ENCODE results near the gene LSM4. TPM values are rescaled to one million over a fixed set of nuclear protein-coding genes. Genes with fewer than 3 reads are reported as not detected.

The LSM4 gene
- total and polyA plus RNA-seq, 2 of the 4 experiments (the other 2 are of a cell fraction), result 44.8 to 118 TPM

- TF ChIP-seq ELK1 (IDR thresholded peaks at IDR 0.05; ENCODE audit: borderline replicate concordance, low read depth, low read length) (no peak), SMC3 (IDR thresholded peaks at IDR 0.05; ENCODE audit: low read depth, low read length) (peak; percentile 89), RCOR1 (IDR thresholded peaks at IDR 0.05; ENCODE audit: insufficient replicate concordance, low read length) (no peak)
These were observed 5.6 kb upstream of the LSM4 start (continued) for GRCh38 chr19:18328340-18329034.

GRCh38 chr19:18326772-18327171, 3.9 kb upstream of the LSM4 start:
- no peak overlapping the region for H4K91ac ChIP-seq (ENCODE audit: insufficient read depth, low read depth, low read length)
- no peak overlapping the region for H2AFZ ChIP-seq (replicated peaks; ENCODE audit: low read length, poor library complexity)
- no peak overlapping the region for H3K4ac ChIP-seq (ENCODE audit: low read depth, low read length)
- no peak overlapping the region for H3K23ac ChIP-seq (ENCODE audit: low read depth, low read length)
- no peak overlapping the region for H2BK120ac ChIP-seq (ENCODE audit: low read depth, low read length)
- intact Hi-C loops (cut with micrococcal nuclease) (no loop called here), dilution Hi-C loops (cut with HindIII; ENCODE audit: low sequenced_read_pairs, unreplicated experiment) (no loop called here), in situ Hi-C loops (cut with MboI; ENCODE audit: low sequenced_read_pairs) (loop anchor here (10.0 kb wide), 1 partner anchor 132 kb away; the partner anchor contains the start of gene MPV17L2)
- no peak overlapping the region for H3K4me3 ChIP-seq (ENCODE audit: insufficient read depth, low read depth, low read length)
- no peak overlapping the region for H3K27ac ChIP-seq (ENCODE audit: insufficient read depth, low read length)
- no peak overlapping the region for H2AK9ac ChIP-seq (replicated peaks; ENCODE audit: low read depth, low read length, poor library complexity)
- H3K14ac ChIP-seq (replicated peaks; ENCODE audit: low read depth, low read length), result no peak overlapping the region
- H3K18ac ChIP-seq (ENCODE audit: low read depth, low read length), result no peak overlapping the region
- ChIA-PET POLR2A (ENCODE audit: unreplicated experiment) (no interaction called here), CTCF (interaction anchor here (1.4 to 1.7 kb wide), 2 partner anchors 47 to 48 kb away, joined by 3 to 10 read pairs; no protein-coding TSS in a partner anchor)
- no peak overlapping the region for H2AK5ac ChIP-seq (ENCODE audit: low read depth, low read length)
- no peaks in the 10 kb centered on the region for H4K20me1 ChIP-seq (ENCODE audit: insufficient read depth, low read length)
- H3K9me3 ChIP-seq (ENCODE audit: control insufficient read depth, insufficient read depth, low read length), result no peaks in the 10 kb centered on the region
- no peak overlapping the region for H2BK5ac ChIP-seq (ENCODE audit: low read depth, low read length, poor library complexity, severe bottlenecking)
- no peaks in the 10 kb centered on the region for H3K27me3 ChIP-seq (ENCODE audit: control insufficient read depth, insufficient read depth, low read length)
- no peak for DNase-seq
- BruUV-seq (replicated peaks), result no TSS peak
- H4K5ac ChIP-seq (ENCODE audit: low read depth, low read length), result no peak overlapping the region
- ATAC-seq (ENCODE audit: low read depth), result no peak
- no peak overlapping the region for H2BK15ac ChIP-seq (ENCODE audit: low read depth, low read length)
- H3K79me1 ChIP-seq (ENCODE audit: low read depth in 1 of 2, low read length in 2 of 2), result peaks cover 4 to 19% of the 10 kb centered on the region in 2 experiments; a peak in 3 of 4 replicates
- H3K4me2 ChIP-seq (ENCODE audit: low read depth, low read length), result no peak overlapping the region
- H3K36me3 ChIP-seq (ENCODE audit: control insufficient read depth, insufficient read depth, low read length), result no peaks in the 10 kb centered on the region
- H3K9me1 ChIP-seq (ENCODE audit: insufficient read depth, low read length), result 0 out of 2 replicates have a peak, but pooled peaks cover 6% of the 10 kb centered on the region
- peaks cover 5% of the 10 kb centered on the region; the same call in 1 of the 2 replicates for H3K4me1 ChIP-seq (ENCODE audit: control insufficient read depth, insufficient read depth, low read length)
- H2BK20ac ChIP-seq (ENCODE audit: low read depth, low read length), result no peak overlapping the region
- no peak overlapping the region for H3K9ac ChIP-seq (ENCODE audit: low read depth, low read length)
- WGBS, 2 experiments (ENCODE audit: extremely low coverage in 2 of 2, insufficient read length in 1 of 2), result no CpG with 5 or more reads among the region's 5 CpGs
- H4K8ac ChIP-seq (ENCODE audit: low read depth in 2 of 2, low read length in 2 of 2), result no peak overlapping the region
- no peak overlapping the region for H3K56ac ChIP-seq (ENCODE audit: extremely low read depth, insufficient read depth, low read length)
- no peak for TF ChIP-seq MXI1 (IDR thresholded peaks at IDR 0.05; ENCODE audit: borderline replicate concordance, low read depth, low read length)
- no peak for TF ChIP-seq MAZ (IDR thresholded peaks at IDR 0.05; ENCODE audit: borderline replicate concordance, low read depth, low read length)
- no peak for TF ChIP-seq SMC3 (IDR thresholded peaks at IDR 0.05; ENCODE audit: low read depth, low read length)
- TF ChIP-seq FOS (IDR thresholded peaks at IDR 0.05; ENCODE audit: low read depth, low read length), result no peak
- no peak for TF ChIP-seq RFX5 (IDR thresholded peaks at IDR 0.05; ENCODE audit: low read depth, low read length)
- TF ChIP-seq ELK1 (IDR thresholded peaks at IDR 0.05; ENCODE audit: borderline replicate concordance, low read depth, low read length), result no peak
- TF ChIP-seq MAFK (IDR thresholded peaks at IDR 0.05; ENCODE audit: low read depth, low read length), result no peak
- TF ChIP-seq NFE2L2 (IDR thresholded peaks at IDR 0.05; ENCODE audit: low read depth, low read length), result no peak
- no peak for TF ChIP-seq BHLHE40 (IDR thresholded peaks at IDR 0.05; ENCODE audit: low read depth, low read length)
- no peak for TF ChIP-seq RCOR1 (IDR thresholded peaks at IDR 0.05; ENCODE audit: insufficient replicate concordance, low read length)
- TF ChIP-seq CHD1 (IDR thresholded peaks at IDR 0.05; ENCODE audit: low read depth, low read length), result no peak
- TF ChIP-seq POLR2A (IDR thresholded peaks at IDR 0.05; ENCODE audit: low read depth, low read length), result no peak
- no peak for TF ChIP-seq CEBPB (IDR thresholded peaks at IDR 0.05; ENCODE audit: low read depth, low read length)

All from IMR-90 (cell line).